HuH-7.5 (cell line): ENCODE results near the gene CHD9.
"Not testable (repeated sequence)": the region's sequence is repeated elsewhere in the genome, so short reads cannot be mapped to it uniquely, and the experiment has no call there.

ENCODE experiments used
- DNase-seq: peaks from one replicate; pipeline ENCODE4 v3.0.0; 2011; ENCODE audit warnings: low spot score

CHD9 gene

GRCh38 chr16:53074296-53074695, 19.5 kb downstream of the CHD9 start:
- DNase-seq, result not testable (repeated sequence)

- DNase-seq, result not testable (repeated sequence)
Measured at GRCh38 chr16:53075461-53075860, 20.7 kb downstream of the CHD9 start.

GRCh38 chr16:53078247-53078646, 23.5 kb downstream of the CHD9 start:
- no peak for DNase-seq

- DNase-seq, result no peak
Measured at GRCh38 chr16:53078765-53079485, 24.1 kb downstream of the CHD9 start.

GRCh38 chr16:53080345-53081031, 25.7 kb downstream of the CHD9 start:
- DNase-seq, result no peak

GRCh38 chr16:53081032-53081424, 26.2 kb downstream of the CHD9 start:
- no peak for DNase-seq

GRCh38 chr16:53081686-53082407, 27.1 kb downstream of the CHD9 start:
- no peak for DNase-seq

GRCh38 chr16:53082509-53082908, 27.7 kb downstream of the CHD9 start:
- no peak for DNase-seq

- no peak for DNase-seq
Measured at GRCh38 chr16:53083119-53083518, 28.3 kb downstream of the CHD9 start.

- no peak for DNase-seq
Measured at GRCh38 chr16:53084141-53084541, 29.4 kb downstream of the CHD9 start.

- no peak for DNase-seq
Measured at GRCh38 chr16:53084746-53085334, 30.0 kb downstream of the CHD9 start.

GRCh38 chr16:53085369-53085843, 30.6 kb downstream of the CHD9 start:
- DNase-seq, result no peak

GRCh38 chr16:53085931-53086421, 31.2 kb downstream of the CHD9 start:
- no peak for DNase-seq

GRCh38 chr16:53087101-53087500, 32.3 kb downstream of the CHD9 start:
- no peak for DNase-seq

GRCh38 chr16:53089434-53090285, 34.9 kb downstream of the CHD9 start:
- DNase-seq, result no peak

GRCh38 chr16:53090286-53090590, 35.4 kb downstream of the CHD9 start:
- no peak for DNase-seq

GRCh38 chr16:53090591-53091411, 36.0 kb downstream of the CHD9 start:
- DNase-seq, result no peak

GRCh38 chr16:53091466-53092211, 36.8 kb downstream of the CHD9 start:
- no peak for DNase-seq

- no peak for DNase-seq
Measured at GRCh38 chr16:53092284-53092683, 37.5 kb downstream of the CHD9 start.

GRCh38 chr16:53093162-53093744, 38.5 kb downstream of the CHD9 start:
- DNase-seq, result no peak
